ENCODE measurements around the gene RMDN3.

The RMDN3 gene, protein sequence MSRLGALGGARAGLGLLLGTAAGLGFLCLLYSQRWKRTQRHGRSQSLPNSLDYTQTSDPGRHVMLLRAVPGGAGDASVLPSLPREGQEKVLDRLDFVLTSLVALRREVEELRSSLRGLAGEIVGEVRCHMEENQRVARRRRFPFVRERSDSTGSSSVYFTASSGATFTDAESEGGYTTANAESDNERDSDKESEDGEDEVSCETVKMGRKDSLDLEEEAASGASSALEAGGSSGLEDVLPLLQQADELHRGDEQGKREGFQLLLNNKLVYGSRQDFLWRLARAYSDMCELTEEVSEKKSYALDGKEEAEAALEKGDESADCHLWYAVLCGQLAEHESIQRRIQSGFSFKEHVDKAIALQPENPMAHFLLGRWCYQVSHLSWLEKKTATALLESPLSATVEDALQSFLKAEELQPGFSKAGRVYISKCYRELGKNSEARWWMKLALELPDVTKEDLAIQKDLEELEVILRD

DNA sequence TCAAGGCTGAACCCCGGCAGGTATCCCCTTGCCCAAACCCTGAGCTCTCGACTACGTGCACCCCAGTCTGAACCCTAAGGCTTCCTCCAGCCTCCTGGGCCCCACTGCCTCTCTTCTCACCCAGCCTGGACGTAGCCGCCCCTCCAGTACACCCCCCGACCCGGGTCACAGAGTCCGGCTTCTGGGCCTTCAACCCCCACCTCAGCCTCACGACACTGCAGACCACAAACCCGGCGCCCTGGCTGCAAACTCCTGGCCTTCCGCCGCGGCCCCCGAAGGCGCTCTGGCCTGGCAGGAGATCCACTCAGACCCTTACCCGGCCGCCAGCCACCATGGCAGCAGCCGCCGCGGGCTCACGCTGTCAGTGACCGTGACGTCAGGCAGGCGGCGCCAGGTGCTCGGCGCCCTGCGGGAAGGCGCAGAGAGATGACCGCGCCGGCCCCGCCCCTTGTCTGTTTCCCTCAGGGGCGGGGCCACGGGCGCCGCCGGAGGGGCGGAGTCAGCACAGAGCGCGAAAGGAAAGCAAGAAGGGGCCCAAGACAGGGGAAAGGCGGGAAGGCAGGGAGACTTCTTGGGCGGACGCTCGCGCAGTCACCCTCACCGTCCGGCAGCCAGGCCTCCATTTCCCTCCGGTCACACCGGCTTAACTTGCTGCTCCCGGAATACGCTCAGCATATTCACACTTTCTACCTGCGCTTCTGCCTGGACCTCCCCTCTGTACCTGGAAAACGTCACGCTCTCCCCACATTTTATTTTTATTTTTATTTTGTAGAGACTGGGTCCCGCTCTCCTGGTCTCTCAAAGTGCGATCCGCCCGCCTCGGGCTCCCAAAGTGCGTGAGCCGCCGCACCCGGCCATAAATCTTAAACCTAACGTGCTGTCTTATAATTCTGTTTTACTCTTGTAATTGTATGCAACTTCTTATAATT, at the start of gene RMDN3:
RMDN3 (minus strand) TSS at position 372 of the 929 bp plus-strand sequence. CDS start 471 bp downstream, outside the sequence.
- peak; percentile 93 for DNase-seq (ENCODE audit: low read depth, low spot score)
- TF ChIP-seq, protein P1, sequence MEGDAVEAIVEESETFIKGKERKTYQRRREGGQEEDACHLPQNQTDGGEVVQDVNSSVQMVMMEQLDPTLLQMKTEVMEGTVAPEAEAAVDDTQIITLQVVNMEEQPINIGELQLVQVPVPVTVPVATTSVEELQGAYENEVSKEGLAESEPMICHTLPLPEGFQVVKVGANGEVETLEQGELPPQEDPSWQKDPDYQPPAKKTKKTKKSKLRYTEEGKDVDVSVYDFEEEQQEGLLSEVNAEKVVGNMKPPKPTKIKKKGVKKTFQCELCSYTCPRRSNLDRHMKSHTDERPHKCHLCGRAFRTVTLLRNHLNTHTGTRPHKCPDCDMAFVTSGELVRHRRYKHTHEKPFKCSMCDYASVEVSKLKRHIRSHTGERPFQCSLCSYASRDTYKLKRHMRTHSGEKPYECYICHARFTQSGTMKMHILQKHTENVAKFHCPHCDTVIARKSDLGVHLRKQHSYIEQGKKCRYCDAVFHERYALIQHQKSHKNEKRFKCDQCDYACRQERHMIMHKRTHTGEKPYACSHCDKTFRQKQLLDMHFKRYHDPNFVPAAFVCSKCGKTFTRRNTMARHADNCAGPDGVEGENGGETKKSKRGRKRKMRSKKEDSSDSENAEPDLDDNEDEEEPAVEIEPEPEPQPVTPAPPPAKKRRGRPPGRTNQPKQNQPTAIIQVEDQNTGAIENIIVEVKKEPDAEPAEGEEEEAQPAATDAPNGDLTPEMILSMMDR (IDR thresholded peaks at IDR 0.05; ENCODE audit: low read depth, low read length), result no peak
- in situ Hi-C loops (cut with HindIII; ENCODE audit: low sequenced_read_pairs), result no loop called here
- H3K4me3 ChIP-seq (ENCODE audit: low read depth, low read length), result peak within 1 kb of the TSS; percentile 97

DNA sequence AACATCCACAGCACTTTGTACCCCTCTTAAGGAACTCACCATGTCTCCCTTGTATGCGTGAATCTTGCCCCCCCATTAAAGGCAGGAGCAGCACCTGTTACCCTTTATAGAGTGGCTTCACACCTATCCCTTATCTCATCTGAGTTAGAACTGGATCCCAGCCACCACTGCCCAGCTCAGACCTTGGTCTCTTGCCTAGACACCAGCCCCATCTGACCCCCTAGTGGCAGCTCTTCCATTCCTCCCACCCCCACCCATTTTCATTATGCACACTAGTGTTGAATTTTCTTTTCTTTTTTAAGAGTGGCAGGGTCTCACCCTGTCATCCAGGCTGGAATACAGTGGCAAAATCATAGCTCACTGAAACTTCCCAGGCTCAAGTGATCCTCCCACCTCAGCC, 48.6 kb upstream of the RMDN3 start:
- in situ Hi-C loops (cut with HindIII; ENCODE audit: low sequenced_read_pairs), result no loop called here
- no peak for DNase-seq (ENCODE audit: low read depth, low spot score)
- H3K4me3 ChIP-seq (ENCODE audit: low read depth, low read length), result no peak overlapping the region
- TF ChIP-seq, protein P1 (IDR thresholded peaks at IDR 0.05; ENCODE audit: low read depth, low read length), result no peak

DNA sequence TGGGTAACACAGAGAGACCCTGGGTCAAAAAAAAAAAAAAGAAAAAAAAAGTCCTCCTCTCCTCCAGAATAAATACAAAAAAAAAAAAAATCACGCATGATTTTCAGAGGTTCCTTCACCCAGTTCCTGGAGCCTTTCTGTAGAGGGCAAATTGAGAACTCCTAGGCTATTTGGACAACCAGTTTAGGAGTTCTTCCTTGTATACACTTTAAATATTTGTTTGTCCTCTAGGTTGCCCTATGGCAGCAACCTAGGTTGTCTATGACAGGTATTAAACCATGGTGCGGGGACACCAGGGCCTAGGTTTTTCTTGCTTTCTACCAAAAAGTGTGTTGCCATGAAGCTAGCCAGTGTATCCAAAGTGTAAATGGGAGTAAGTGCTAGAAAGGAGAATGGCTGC, 48.0 kb upstream of the RMDN3 start:
- DNase-seq (ENCODE audit: low read depth, low spot score), result no peak
- H3K4me3 ChIP-seq (ENCODE audit: low read depth, low read length), result no peak overlapping the region
- in situ Hi-C loops (cut with HindIII; ENCODE audit: low sequenced_read_pairs), result no loop called here
- TF ChIP-seq, protein P1 (IDR thresholded peaks at IDR 0.05; ENCODE audit: low read depth, low read length), result no peak

DNA sequence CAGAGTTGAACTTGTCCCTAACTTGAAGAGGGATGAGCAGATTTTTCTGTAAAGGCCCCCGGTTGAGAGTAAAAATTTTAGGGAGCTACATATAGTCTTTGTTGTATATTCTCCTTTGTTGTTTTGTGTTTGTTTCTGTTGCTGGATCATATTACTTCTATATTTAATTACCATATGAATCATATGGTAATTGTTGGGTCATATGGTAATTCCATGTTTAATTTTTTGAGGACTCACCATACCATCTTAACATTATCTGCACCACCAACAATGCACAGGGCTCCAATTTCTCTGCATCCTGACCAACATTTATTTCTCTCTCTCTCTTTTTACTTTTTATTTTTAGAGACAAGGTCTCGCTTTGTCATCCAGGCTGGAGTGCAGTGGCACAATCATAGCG, 44.5 kb upstream of the RMDN3 start:
- TF ChIP-seq, protein P1 (IDR thresholded peaks at IDR 0.05; ENCODE audit: low read depth, low read length), result no peak
- H3K4me3 ChIP-seq (ENCODE audit: low read depth, low read length), result no peak overlapping the region
- in situ Hi-C loops (cut with HindIII; ENCODE audit: low sequenced_read_pairs), result no loop called here
- no peak for DNase-seq (ENCODE audit: low read depth, low spot score)

DNA sequence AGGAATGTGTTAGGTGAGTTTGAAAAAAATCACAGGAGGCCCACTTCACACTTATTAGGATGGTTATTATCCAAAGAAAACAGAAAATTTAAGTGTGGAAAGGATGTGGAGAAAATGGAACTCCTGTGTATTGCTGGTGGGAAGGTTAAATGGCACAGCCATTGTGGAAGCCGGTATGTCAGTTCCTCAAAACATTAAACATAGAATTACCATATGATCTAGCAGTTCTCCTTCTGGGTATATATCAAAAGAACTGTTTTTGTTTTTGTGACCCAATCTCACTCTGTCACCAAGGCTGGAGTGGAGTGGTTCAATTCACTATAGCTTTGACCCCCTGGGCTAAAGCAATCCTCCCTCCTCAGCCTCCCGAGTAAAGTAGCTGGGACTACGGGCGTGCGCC, 41.5 kb upstream of the RMDN3 start:
- in situ Hi-C loops (cut with HindIII; ENCODE audit: low sequenced_read_pairs), result no loop called here
- H3K4me3 ChIP-seq (ENCODE audit: low read depth, low read length), result no peak overlapping the region
- DNase-seq (ENCODE audit: low read depth, low spot score), result no peak
- TF ChIP-seq, protein P1 (IDR thresholded peaks at IDR 0.05; ENCODE audit: low read depth, low read length), result no peak

DNA sequence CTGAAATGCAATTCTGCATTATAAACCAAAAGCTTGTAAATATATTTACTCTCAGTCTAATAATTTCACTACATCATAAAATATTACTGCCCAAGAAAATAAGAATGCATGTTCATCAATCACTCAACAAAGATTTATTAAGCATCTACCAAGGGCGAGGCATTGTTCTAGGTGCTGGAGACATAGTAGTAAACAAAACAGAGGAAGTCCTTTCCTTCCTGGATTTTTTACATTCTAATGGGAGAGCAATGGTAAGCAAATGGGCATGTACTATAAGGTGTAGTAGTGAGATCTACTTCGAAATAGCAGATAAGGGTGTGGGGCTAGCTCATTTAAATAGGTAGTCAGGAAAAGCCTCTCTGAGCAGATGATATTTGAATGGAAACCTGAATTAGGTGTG, 41.0 kb upstream of the RMDN3 start:
- TF ChIP-seq, protein P1 (IDR thresholded peaks at IDR 0.05; ENCODE audit: low read depth, low read length), result no peak
- no peak for DNase-seq (ENCODE audit: low read depth, low spot score)
- in situ Hi-C loops (cut with HindIII; ENCODE audit: low sequenced_read_pairs), result no loop called here
- H3K4me3 ChIP-seq (ENCODE audit: low read depth, low read length), result no peak overlapping the region
